Kidney (tissue), 14 donors: Measurements from ENCODE around the gene OR6K3. TPM values are rescaled to one million over a fixed set of nuclear protein-coding genes. Genes with fewer than 3 reads are reported as not detected.
"Not testable (repeated sequence)": the region's sequence is repeated elsewhere in the genome, so short reads cannot be mapped to it uniquely, and the experiment has no call there.

Experiments
- DNase-seq, 5 donors: peaks; one replicate each; pipeline ENCODE4 v3.0.0-alpha.2; 2013 to 2020
- FAIRE-seq: peaks from 2 replicates; lab custom pipeline; 2012; peaks lifted over from hg19 to GRCh38; lab: Jason Lieb, UNC
- H3K27ac ChIP-seq, 2 donors: one replicate each; pipeline ENCODE4 v1.7.0; 2013; ENCODE audit warnings: low read depth in 2 of 2, low read length in 2 of 2, inconsistent platforms in 1 of 2
- H3K27me3 ChIP-seq: one replicate; pipeline ENCODE4 v1.7.1; 2013; ENCODE audit warnings: low read length, inconsistent platforms; ENCODE audit not compliant: control insufficient read depth, insufficient read depth
- H3K36me3 ChIP-seq, 3 donors: one replicate each; pipeline versions ENCODE4 v1.7.0 to v1.7.1; 2013; ENCODE audit warnings: low read length in 3 of 3, control low read depth in 1 of 3, inconsistent platforms in 1 of 3; ENCODE audit not compliant: insufficient read depth in 3 of 3, control insufficient read depth in 2 of 3
- H3K4me1 ChIP-seq, 3 donors: one replicate each; pipeline versions ENCODE4 v1.7.0 to v1.7.1; 2013; ENCODE audit warnings: low read length in 3 of 3, inconsistent platforms in 1 of 3, low read depth in 1 of 3; ENCODE audit not compliant: control insufficient read depth in 2 of 3, insufficient read depth in 2 of 3
- H3K4me3 ChIP-seq, 3 donors: one replicate each; pipeline versions ENCODE4 v1.7.0 to v1.8.1; 2013; ENCODE audit warnings: low read length in 3 of 3, control low read depth in 1 of 3, inconsistent platforms in 1 of 3
- H3K9ac ChIP-seq, 3 donors: one replicate each; pipeline versions ENCODE4 v1.7.0 to v1.7.1; 2013; ENCODE audit warnings: low read length in 3 of 3, control low read depth in 1 of 3, inconsistent platforms in 1 of 3
- H3K9me3 ChIP-seq, 3 donors: one replicate each; pipeline versions ENCODE4 v1.7.0 to v1.7.1; 2013; ENCODE audit warnings: low read length in 3 of 3, control low read depth in 1 of 3, inconsistent platforms in 1 of 3; ENCODE audit not compliant: control insufficient read depth in 2 of 3, insufficient read depth in 1 of 3
- intact Hi-C: fragments of 100-400 bp; cut with DNase I; formaldehyde crosslinking; loops from one replicate; pipeline ENCODE4 v1.11.1; 2022
- polyA plus RNA-seq: library from polyadenylated mRNA; stranded (reverse); fragments of 350-450 nt; fragmentation: Illumina TruSeq; extraction: RNeasy Lipid Tissue Mini Kit (QIAGEN cat#74804); gene quantifications from one replicate; pipeline ENCODE4 v1.2.3, GENCODE V29; 2014; ENCODE audit warnings: low read depth, low replicate concordance; ENCODE audit not compliant: insufficient read depth
- total RNA-seq: library from RNA; stranded (reverse); fragmentation: NEBNext Ultra II Directional; extraction: Animal tissue kit (Norgen Biotek cat#: 25700); gene quantifications from one replicate; pipeline ENCODE4 v1.2.1, GENCODE V29; 2021
- TF ChIP-seq, protein P1 (sequence below): IDR thresholded peaks from 3 replicates; pipeline ENCODE4 v1.5.1; 2012; ENCODE audit warnings: mild to moderate bottlenecking, moderate library complexity, borderline replicate concordance; ENCODE audit not compliant: insufficient read depth; ENCODE audit errors: extremely low read depth
- donor health status: control.
- donor health status: control.
- donor health status: control.
- donor health status: control.
- donor health status: control.
- donor health status: DM: yes; HTN: yes; CAD: no.
- donor health status: Normal renal cell carcinoma (clear cell type).

OR6K3 gene
- total and polyA plus RNA-seq, 2 donors from 2014 or later: not detected

- TF ChIP-seq, protein P1, sequence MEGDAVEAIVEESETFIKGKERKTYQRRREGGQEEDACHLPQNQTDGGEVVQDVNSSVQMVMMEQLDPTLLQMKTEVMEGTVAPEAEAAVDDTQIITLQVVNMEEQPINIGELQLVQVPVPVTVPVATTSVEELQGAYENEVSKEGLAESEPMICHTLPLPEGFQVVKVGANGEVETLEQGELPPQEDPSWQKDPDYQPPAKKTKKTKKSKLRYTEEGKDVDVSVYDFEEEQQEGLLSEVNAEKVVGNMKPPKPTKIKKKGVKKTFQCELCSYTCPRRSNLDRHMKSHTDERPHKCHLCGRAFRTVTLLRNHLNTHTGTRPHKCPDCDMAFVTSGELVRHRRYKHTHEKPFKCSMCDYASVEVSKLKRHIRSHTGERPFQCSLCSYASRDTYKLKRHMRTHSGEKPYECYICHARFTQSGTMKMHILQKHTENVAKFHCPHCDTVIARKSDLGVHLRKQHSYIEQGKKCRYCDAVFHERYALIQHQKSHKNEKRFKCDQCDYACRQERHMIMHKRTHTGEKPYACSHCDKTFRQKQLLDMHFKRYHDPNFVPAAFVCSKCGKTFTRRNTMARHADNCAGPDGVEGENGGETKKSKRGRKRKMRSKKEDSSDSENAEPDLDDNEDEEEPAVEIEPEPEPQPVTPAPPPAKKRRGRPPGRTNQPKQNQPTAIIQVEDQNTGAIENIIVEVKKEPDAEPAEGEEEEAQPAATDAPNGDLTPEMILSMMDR: no peak
- no peaks in the 10 kb centered on the region for H3K4me1 ChIP-seq
- H3K27ac ChIP-seq: no peak overlapping the region
- no peaks in the 10 kb centered on the region for H3K36me3 ChIP-seq
- FAIRE-seq (peak; percentile 35), DNase-seq (no peak)
- H3K4me3 ChIP-seq: no peak overlapping the region
- intact Hi-C loops: no loop called here
- H3K9me3 ChIP-seq: no peaks in the 10 kb centered on the region
- no peak overlapping the region for H3K9ac ChIP-seq
- H3K27me3 ChIP-seq: no peaks in the 10 kb centered on the region
Measured at GRCh38 chr1:158692356-158692755, 28.2 kb downstream of the OR6K3 start.

- no peak overlapping the region for H3K9ac ChIP-seq
- H3K27me3 ChIP-seq: no peaks in the 10 kb centered on the region
- no peaks in the 10 kb centered on the region for H3K36me3 ChIP-seq
- H3K27ac ChIP-seq: no peak overlapping the region
- TF ChIP-seq, protein P1: no peak
- no peak overlapping the region for H3K4me3 ChIP-seq
- no peaks in the 10 kb centered on the region for H3K4me1 ChIP-seq
- FAIRE-seq (no peak), DNase-seq (no peak)
- intact Hi-C loops: no loop called here
- no peaks in the 10 kb centered on the region for H3K9me3 ChIP-seq
Measured at GRCh38 chr1:158691907-158692306, 28.6 kb downstream of the OR6K3 start.

GRCh38 chr1:158691149-158691548 lies 29.4 kb downstream of the OR6K3 start:
- H3K36me3 ChIP-seq, H3K27ac ChIP-seq, H3K4me1 ChIP-seq, H3K27me3 ChIP-seq, intact Hi-C loops, H3K9ac ChIP-seq, H3K4me3 ChIP-seq, FAIRE-seq, H3K9me3 ChIP-seq, DNase-seq: not testable (repeated sequence)

DNA sequence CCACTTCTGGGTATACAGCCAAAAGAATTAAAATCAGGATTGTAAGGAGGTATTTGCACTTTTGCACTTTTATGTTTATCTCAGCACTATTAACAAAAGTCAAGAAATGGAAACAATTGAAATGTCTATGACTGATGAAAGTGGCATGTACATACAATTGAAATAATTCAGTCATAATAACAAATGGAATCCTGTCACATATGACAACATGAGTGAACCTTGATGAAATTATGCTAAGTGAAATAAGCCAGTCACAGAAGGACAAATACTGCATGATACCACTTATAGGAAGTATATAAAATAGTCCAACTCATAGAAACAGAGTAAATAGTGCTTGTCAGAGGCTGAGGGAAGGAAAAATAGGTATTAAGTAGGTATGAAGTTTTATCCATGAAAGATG lies 30.6 kb downstream of the OR6K3 start:
- TF ChIP-seq, protein P1: no peak
- DNase-seq (no peak), FAIRE-seq (no peak)
- no peak overlapping the region for H3K9ac ChIP-seq
- H3K4me3 ChIP-seq: no peak overlapping the region
- no peaks in the 10 kb centered on the region for H3K9me3 ChIP-seq
- H3K27ac ChIP-seq: no peak overlapping the region
- H3K36me3 ChIP-seq: no peaks in the 10 kb centered on the region
- no peaks in the 10 kb centered on the region for H3K27me3 ChIP-seq
- no peaks in the 10 kb centered on the region for H3K4me1 ChIP-seq
- intact Hi-C loops: no loop called here
